Panc1 (cell line): Measurements from ENCODE around the gene MPO.

ENCODE experiments used
- CTCF ChIP-seq: fragments of 450-650 bp; IDR thresholded peaks from 2 replicates; pipeline ENCODE4 v1.5.1; 2017; ENCODE audit warnings: mild to moderate bottlenecking
- POLR2AphosphoS5 ChIP-seq: IDR thresholded peaks from 2 replicates; pipeline ENCODE4 v1.6.1; 2012; ENCODE audit warnings: mild to moderate bottlenecking, low read depth, low read length, moderate library complexity
- SIN3A ChIP-seq: IDR thresholded peaks from 2 replicates; pipeline ENCODE4 v1.6.1; 2012; ENCODE audit warnings: low read depth, mild to moderate bottlenecking, low read length, moderate library complexity, borderline replicate concordance; ENCODE audit not compliant: insufficient read depth
- TCF7L2 ChIP-seq: IDR thresholded peaks from 2 replicates; pipeline ENCODE4 v1.6.1; 2011; ENCODE audit warnings: mild to moderate bottlenecking, low read depth, low read length, inconsistent platforms

- TF ChIP-seq TCF7L2, result no peak
- TF ChIP-seq SIN3A, result no peak
- TF ChIP-seq CTCF, result no peak
- TF ChIP-seq POLR2AphosphoS5, result no peak
Observed at GRCh38 chr17:58323366-58324055, 42.8 kb upstream of the MPO start.
